Stimulated activated CD4-positive, alpha-beta T cell treated with anti-CD3 and anti-CD28 coated beads, TNF-alpha, amount 100 ng/mL, for 48 hours (primary cell): ENCODE results near the gene DOK7.
"Not testable (repeated sequence)": the region's sequence is repeated elsewhere in the genome, so short reads cannot be mapped to it uniquely, and the experiment has no call there.

Experiments used
- DNase-seq, 3 donors: peaks; one replicate each; pipeline ENCODE4 v3.0.0-alpha.2; 2020; ENCODE audit warnings: low read depth in 3 of 3

The DOK7 gene

DNA sequence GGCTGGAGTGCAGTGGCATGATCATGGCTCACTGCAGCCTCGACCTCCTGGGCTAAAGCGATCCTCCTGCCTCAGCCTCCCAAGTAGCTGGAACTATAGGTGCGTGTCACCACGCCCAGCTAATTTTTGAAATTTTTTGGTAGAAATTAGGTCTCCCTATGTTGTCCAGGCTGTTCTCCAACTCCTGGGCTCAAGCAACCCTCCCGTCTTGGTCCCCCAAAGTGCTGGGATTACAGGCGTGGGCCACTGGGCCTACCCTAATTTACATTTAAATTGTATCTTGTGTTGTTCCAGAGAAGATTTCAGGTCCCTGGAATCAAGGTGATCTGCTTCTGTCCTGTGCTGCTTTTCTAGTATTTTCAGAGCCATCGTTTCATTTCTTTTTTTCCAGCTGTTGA lies 70.3 kb downstream of the DOK7 start:
- no peak for DNase-seq

DNA sequence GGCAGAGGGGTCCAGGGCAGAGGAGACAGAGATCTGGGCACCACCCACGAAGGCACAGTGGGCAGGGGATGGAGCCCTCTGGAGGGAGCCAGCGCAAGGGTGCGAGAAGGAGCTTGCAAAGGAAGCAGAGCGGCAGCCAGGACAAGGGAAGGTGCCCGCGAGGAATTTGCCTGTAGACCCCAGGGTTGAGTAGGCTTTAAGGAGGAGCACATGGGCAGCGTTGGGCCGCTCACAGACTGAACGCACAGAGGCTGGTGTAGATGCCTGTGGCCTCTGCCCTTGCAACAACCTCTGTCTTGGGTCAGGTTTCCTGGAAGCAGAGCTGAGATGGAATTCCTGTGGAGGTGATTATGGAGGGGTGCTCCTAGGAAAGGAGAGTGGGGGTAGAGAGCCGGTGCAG lies 72.7 kb downstream of the DOK7 start:
- not testable (repeated sequence) for DNase-seq

DNA sequence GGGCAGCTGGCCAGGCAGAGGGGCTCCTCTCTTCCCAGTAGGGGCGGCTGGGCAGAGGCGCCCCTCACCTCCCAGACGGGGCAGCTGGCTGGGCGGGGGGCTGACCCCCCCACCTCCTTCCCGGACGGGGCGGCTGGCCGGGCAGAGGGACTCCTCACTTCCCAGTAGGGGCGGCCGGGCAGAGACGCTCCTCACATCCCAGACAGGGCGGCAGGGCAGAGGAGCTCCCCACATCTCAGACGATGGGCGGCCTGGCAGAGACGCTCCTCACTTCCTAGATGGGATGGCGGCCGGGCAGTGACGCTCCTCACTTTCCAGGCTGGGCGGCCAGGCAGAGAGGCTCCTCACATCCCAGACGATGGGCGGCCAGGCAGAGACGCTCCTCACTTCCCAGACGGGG lies 75.8 kb downstream of the DOK7 start:
- not testable (repeated sequence) for DNase-seq

DNA sequence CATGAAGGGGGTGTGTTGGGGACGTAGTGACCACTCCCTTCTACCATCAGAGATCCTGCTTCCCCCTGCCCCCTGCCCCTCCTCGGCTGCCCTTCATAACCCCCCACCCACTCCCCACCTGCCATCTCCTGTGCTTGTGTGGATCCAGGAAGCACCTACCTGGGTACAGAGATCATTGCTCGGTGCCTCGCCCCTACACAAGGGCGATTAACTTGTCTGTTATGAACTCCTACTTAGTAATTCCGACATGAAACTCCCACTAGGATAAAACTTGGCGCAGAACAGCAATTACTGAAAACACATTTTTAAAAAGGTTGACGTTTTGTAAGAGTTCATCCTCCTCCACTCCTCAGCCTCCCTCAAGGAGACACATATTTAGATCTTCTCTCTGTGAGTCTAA lies 80.3 kb downstream of the DOK7 start:
- DNase-seq = not testable (repeated sequence)
